ENCODE data around the gene GGT1. TPM values are rescaled to one million over a fixed set of nuclear protein-coding genes. Genes with fewer than 3 reads are reported as not detected.
"Not testable (repeated sequence)": the region's sequence is repeated elsewhere in the genome, so short reads cannot be mapped to it uniquely, and the experiment has no call there.

The GGT1 gene
- polyA plus RNA-seq, 1 donor: 147 TPM

DNA sequence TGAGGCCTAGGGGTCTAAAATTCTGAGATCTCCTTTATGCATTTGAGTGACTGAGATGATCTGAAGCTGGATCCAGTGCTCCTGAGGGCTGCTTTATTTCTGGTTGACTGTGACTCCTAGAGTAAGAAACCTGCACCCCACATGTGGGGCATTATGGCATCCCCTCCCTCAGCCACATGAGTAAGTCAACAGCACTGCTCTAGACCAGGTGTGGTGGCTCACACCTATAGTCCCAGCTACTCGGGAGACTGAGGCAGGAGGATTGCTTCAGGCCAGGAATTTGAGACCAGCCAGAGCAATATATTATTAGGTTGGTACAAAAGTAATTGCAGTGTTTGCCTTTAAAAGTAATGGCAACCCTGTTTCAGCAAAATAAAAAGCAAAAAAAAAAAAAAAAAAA lies 39.3 kb downstream of the GGT1 start:
- no CpG with 5 or more reads among the region's 1 CpG for WGBS (ENCODE audit: insufficient coverage, low lambda C conversion rate)
- DNase-seq; H3K4me3 ChIP-seq (ENCODE audit: low read length); H3K36me3 ChIP-seq (ENCODE audit: control insufficient read depth, insufficient read depth, low read length); H3K9me3 ChIP-seq (ENCODE audit: control insufficient read depth, low read depth, low read length); H3K4me1 ChIP-seq (ENCODE audit: control insufficient read depth, insufficient read depth, low read length); H3K27me3 ChIP-seq (ENCODE audit: control insufficient read depth, insufficient read depth, low read length); H3K27ac ChIP-seq (ENCODE audit: low read length): not testable (repeated sequence)

DNA sequence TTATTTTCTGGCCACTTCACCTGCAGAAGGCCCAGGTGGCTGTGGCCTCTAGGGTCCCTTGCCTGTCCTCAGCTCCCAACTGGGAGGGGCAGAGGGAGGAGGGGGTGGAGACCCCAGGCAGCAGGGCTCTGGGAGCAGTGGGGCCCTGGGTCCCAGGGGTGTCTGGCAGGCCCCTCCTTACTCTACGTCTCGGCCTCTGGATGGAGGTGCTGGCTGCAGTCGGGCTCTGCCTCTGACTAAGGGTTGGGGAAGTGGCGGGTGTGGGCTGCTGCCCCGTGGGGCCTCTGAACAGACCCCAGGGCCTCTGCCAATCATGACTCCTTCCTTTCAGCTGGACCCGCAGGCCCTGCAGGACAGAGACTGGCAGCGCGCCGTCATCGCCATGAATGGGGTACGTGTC lies 41.4 kb downstream of the GGT1 start:
- no CpG with 5 or more reads among the region's 11 CpGs for WGBS (ENCODE audit: insufficient coverage, low lambda C conversion rate)
- H3K27me3 ChIP-seq (ENCODE audit: control insufficient read depth, insufficient read depth, low read length); H3K27ac ChIP-seq (ENCODE audit: low read length): not testable (repeated sequence)

DNA sequence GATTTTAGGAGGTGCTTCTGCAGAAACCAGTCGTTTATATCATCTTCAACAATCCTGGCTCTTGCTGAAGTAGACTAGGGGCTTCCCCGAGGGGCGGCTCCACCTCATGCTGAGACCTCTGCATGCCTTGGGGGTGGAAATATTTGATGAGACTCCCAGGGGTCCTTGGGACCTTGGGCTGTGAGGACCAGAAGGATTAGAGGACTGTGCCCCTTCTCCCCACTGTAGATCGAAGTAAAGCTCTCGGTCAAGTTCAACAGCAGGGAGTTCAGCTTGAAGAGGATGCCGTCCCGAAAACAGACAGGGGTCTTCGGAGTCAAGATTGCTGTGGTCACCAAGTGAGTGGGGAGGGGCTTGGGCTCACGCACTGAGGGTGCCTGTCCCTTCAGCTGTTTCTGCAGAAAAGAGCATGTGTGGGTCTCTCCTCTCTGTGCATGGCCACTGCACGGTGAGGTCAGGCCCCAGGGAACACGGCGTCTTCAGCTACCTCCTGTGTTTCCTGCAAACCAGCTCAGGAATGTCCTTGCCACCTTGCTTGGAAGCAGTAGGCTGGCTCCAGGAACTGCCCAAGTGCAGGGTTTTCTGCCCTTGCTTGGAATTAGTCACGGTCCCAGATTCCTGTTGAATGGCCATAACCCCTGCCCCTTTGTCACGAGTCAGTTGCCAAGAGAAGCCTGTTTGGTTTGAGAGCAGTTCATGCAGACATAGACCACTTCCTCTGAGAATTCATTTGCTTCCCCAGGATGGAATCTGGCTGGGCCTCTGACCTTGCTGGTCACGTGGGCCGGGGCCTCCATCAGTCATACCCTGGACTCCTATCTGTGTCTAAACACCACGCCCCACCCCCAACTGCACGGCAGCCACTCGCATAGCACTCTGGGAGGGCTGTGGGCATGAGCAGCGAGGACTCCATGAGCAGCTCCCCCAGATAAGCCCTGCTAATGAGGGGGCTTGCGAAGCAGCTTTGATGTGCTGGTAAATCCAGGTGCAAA lies 42.7 kb downstream of the GGT1 start:
- H3K36me3 ChIP-seq (ENCODE audit: control insufficient read depth, insufficient read depth, low read length); H3K27me3 ChIP-seq (ENCODE audit: control insufficient read depth, insufficient read depth, low read length); H3K9me3 ChIP-seq (ENCODE audit: control insufficient read depth, low read depth, low read length); H3K4me1 ChIP-seq (ENCODE audit: control insufficient read depth, insufficient read depth, low read length); H3K27ac ChIP-seq (ENCODE audit: low read length); H3K4me3 ChIP-seq (ENCODE audit: low read length); DNase-seq: not testable (repeated sequence)
- WGBS (ENCODE audit: insufficient coverage, low lambda C conversion rate): no CpG with 5 or more reads among the region's 21 CpGs

More for the DNA sequence above, 41.4 kb downstream of the GGT1 start:
- H3K36me3 ChIP-seq (ENCODE audit: control insufficient read depth, insufficient read depth, low read length); H3K9me3 ChIP-seq (ENCODE audit: control insufficient read depth, low read depth, low read length); H3K4me1 ChIP-seq (ENCODE audit: control insufficient read depth, insufficient read depth, low read length); H3K4me3 ChIP-seq (ENCODE audit: low read length); DNase-seq: not testable (repeated sequence)

- not testable (repeated sequence) for DNase-seq; H3K36me3 ChIP-seq (ENCODE audit: control insufficient read depth, insufficient read depth, low read length); H3K4me1 ChIP-seq (ENCODE audit: control insufficient read depth, insufficient read depth, low read length); H3K4me3 ChIP-seq (ENCODE audit: low read length); H3K27ac ChIP-seq (ENCODE audit: low read length); H3K9me3 ChIP-seq (ENCODE audit: control insufficient read depth, low read depth, low read length); H3K27me3 ChIP-seq (ENCODE audit: control insufficient read depth, insufficient read depth, low read length)
- no CpG with 5 or more reads among the region's 19 CpGs for WGBS (ENCODE audit: insufficient coverage, low lambda C conversion rate)
Observed at GRCh38 chr22:24646756-24647155, 43.8 kb downstream of the GGT1 start.

DNA sequence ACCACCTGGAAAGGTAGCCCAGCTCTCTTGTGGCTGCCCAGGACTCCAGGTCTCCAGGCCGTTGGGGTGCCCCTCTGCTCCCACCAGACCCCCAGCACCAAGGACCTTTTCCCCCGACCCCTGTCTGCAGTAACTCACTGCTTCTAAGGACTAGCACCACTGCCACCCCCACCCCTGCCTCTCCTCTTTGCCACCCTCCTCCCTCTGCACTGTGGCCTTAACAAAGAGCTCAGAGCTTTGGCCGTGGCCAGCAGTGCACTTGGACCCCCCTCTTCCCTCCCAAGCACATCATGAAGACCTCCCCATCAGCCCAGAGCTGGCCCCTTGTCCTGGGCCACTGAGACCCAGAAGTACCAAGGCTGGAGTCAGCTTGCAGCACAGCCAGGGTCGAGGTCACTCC lies 46.4 kb downstream of the GGT1 start:
- H3K27ac ChIP-seq (ENCODE audit: low read length); H3K4me3 ChIP-seq (ENCODE audit: low read length); H3K4me1 ChIP-seq (ENCODE audit: control insufficient read depth, insufficient read depth, low read length); DNase-seq; H3K36me3 ChIP-seq (ENCODE audit: control insufficient read depth, insufficient read depth, low read length); H3K27me3 ChIP-seq (ENCODE audit: control insufficient read depth, insufficient read depth, low read length); H3K9me3 ChIP-seq (ENCODE audit: control insufficient read depth, low read depth, low read length): not testable (repeated sequence)
- WGBS (ENCODE audit: insufficient coverage, low lambda C conversion rate): no CpG with 5 or more reads among the region's 4 CpGs

DNA sequence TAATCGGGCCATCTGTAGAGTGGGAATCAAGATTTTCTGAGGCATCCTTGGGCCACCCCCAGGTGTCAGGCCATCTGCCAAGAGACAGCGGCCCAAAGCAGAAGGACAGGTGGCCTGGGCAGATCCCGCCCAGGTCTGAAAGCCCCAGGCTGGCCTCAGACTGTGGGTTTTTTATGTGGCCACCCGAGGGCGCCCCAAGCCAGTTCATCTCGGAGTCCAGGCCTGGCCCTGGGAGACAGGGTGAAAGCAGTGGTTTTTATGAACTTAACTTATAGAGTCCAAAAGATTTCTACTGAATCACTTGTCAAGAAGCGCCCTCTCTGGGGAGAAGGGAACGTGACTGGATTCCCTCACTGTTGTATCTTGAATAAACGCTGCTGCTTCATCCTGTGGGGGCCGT lies 47.9 kb downstream of the GGT1 start:
- not testable (repeated sequence) for H3K27ac ChIP-seq (ENCODE audit: low read length); H3K27me3 ChIP-seq (ENCODE audit: control insufficient read depth, insufficient read depth, low read length); H3K9me3 ChIP-seq (ENCODE audit: control insufficient read depth, low read depth, low read length); H3K4me3 ChIP-seq (ENCODE audit: low read length); H3K36me3 ChIP-seq (ENCODE audit: control insufficient read depth, insufficient read depth, low read length); H3K4me1 ChIP-seq (ENCODE audit: control insufficient read depth, insufficient read depth, low read length); DNase-seq
- WGBS (ENCODE audit: insufficient coverage, low lambda C conversion rate): no CpG with 5 or more reads among the region's 10 CpGs

- not testable (repeated sequence) for H3K27ac ChIP-seq (ENCODE audit: low read length); H3K27me3 ChIP-seq (ENCODE audit: control insufficient read depth, insufficient read depth, low read length); H3K36me3 ChIP-seq (ENCODE audit: control insufficient read depth, insufficient read depth, low read length); H3K4me1 ChIP-seq (ENCODE audit: control insufficient read depth, insufficient read depth, low read length); DNase-seq; H3K4me3 ChIP-seq (ENCODE audit: low read length); H3K9me3 ChIP-seq (ENCODE audit: control insufficient read depth, low read depth, low read length)
- no CpG with 5 or more reads among the region's 3 CpGs for WGBS (ENCODE audit: insufficient coverage, low lambda C conversion rate)
Observed at GRCh38 chr22:24665395-24665794, 62.4 kb downstream of the GGT1 start.

- H3K9me3 ChIP-seq (ENCODE audit: control insufficient read depth, low read depth, low read length); H3K27ac ChIP-seq (ENCODE audit: low read length); H3K4me3 ChIP-seq (ENCODE audit: low read length); H3K4me1 ChIP-seq (ENCODE audit: control insufficient read depth, insufficient read depth, low read length); DNase-seq; H3K36me3 ChIP-seq (ENCODE audit: control insufficient read depth, insufficient read depth, low read length); H3K27me3 ChIP-seq (ENCODE audit: control insufficient read depth, insufficient read depth, low read length): not testable (repeated sequence)
- no CpG with 5 or more reads among the region's 10 CpGs for WGBS (ENCODE audit: insufficient coverage, low lambda C conversion rate)
Observed at GRCh38 chr22:24667904-24668303, 64.9 kb downstream of the GGT1 start.

GRCh38 chr22:24672532-24672931 lies 69.5 kb downstream of the GGT1 start:
- not testable (repeated sequence) for H3K4me3 ChIP-seq (ENCODE audit: low read length); DNase-seq; H3K9me3 ChIP-seq (ENCODE audit: control insufficient read depth, low read depth, low read length); H3K27ac ChIP-seq (ENCODE audit: low read length); H3K4me1 ChIP-seq (ENCODE audit: control insufficient read depth, insufficient read depth, low read length); H3K36me3 ChIP-seq (ENCODE audit: control insufficient read depth, insufficient read depth, low read length); H3K27me3 ChIP-seq (ENCODE audit: control insufficient read depth, insufficient read depth, low read length)
- no CpG with 5 or more reads among the region's 2 CpGs for WGBS (ENCODE audit: insufficient coverage, low lambda C conversion rate)

All from large intestine (tissue), 3 donors.